GM13977 (cell line): Measurements from ENCODE around the gene FAM89B.

Experiments used
- DNase-seq: peaks from one replicate; pipeline ENCODE4 v3.0.0; 2012; ENCODE audit warnings: low spot score
- CTCF ChIP-seq: IDR thresholded peaks from 2 replicates; pipeline ENCODE4 v1.5.1; 2012; ENCODE audit warnings: mild to moderate bottlenecking, control low read depth; ENCODE audit not compliant: insufficient read depth; ENCODE audit errors: extremely low read depth, missing control alignments
- in situ Hi-C: fragments of 300-500 bp; cut with MboI; formaldehyde crosslinking; loops from one replicate; pipeline ENCODE4 v1.12.0; 2022; ENCODE audit warnings: low sequenced_read_pairs, low pct_unique_long_range_greater_than_20kb, mixed read lengths, inconsistent platforms; ENCODE audit not compliant: unreplicated experiment

The FAM89B gene

GRCh38 chr11:65540290-65541092 lies 31.8 kb upstream of the FAM89B start:
- in situ Hi-C loops, result no loop called here
- TF ChIP-seq CTCF, result peak; percentile 88
- peak; percentile 100 for DNase-seq

GRCh38 chr11:65541093-65541982 lies 31.0 kb upstream of the FAM89B start:
- no peak for TF ChIP-seq CTCF
- no peak for DNase-seq
- in situ Hi-C loops, result no loop called here

- no peak for TF ChIP-seq CTCF
- no peak for DNase-seq
- in situ Hi-C loops, result no loop called here
These were observed 29.5 kb upstream of the FAM89B start for GRCh38 chr11:65542738-65543390.

- in situ Hi-C loops, result no loop called here
- no peak for TF ChIP-seq CTCF
- DNase-seq, result no peak
These were observed 26.5 kb upstream of the FAM89B start for GRCh38 chr11:65545853-65546216.

- in situ Hi-C loops, result no loop called here
- TF ChIP-seq CTCF, result no peak
- DNase-seq, result peak; percentile 99
These were observed 25.9 kb upstream of the FAM89B start for GRCh38 chr11:65546217-65546958.
